HEK293T (cell line): Measurements from ENCODE around the gene KBTBD13.

ENCODE experiments used
- BHLHE40 ChIP-seq: fragments of 450-650 bp; IDR thresholded peaks from 2 replicates; pipeline ENCODE4 v1.6.1; 2016; ENCODE audit warnings: mild to moderate bottlenecking, moderate library complexity, borderline replicate concordance
- CTBP1 ChIP-seq: fragments of 450-650 bp; IDR thresholded peaks from 2 replicates; pipeline ENCODE4 v1.6.1; 2016; ENCODE audit warnings: borderline replicate concordance
- FOXA1 ChIP-seq: fragments of 450-650 bp; IDR thresholded peaks from 2 replicates; pipeline ENCODE4 v1.6.1; 2016; ENCODE audit warnings: mild to moderate bottlenecking
- FOXK2 ChIP-seq: fragments of 450-650 bp; IDR thresholded peaks from 2 replicates; pipeline ENCODE4 v1.6.1; 2016; ENCODE audit warnings: mild to moderate bottlenecking
- FOXM1 ChIP-seq: fragments of 450-650 bp; IDR thresholded peaks from 2 replicates; pipeline ENCODE4 v1.6.1; 2017; ENCODE audit warnings: mild to moderate bottlenecking, borderline replicate concordance
- L3MBTL2 ChIP-seq: fragments of 450-650 bp; conservative IDR thresholded peaks from 2 replicates; pipeline ENCODE4 v1.6.1; 2016; ENCODE audit warnings: mild to moderate bottlenecking
- LEF1 ChIP-seq: fragments of 450-650 bp; IDR thresholded peaks from 2 replicates; pipeline ENCODE4 v1.6.1; 2017; ENCODE audit warnings: mild to moderate bottlenecking, borderline replicate concordance
- SP1 ChIP-seq: fragments of 450-650 bp; IDR thresholded peaks from 2 replicates; pipeline ENCODE4 v1.6.1; 2017
- TARDBP ChIP-seq: fragments of 450-650 bp; IDR thresholded peaks from 2 replicates; pipeline ENCODE4 v1.6.1; 2016
- ZNF384 ChIP-seq: fragments of 450-650 bp; IDR thresholded peaks from 2 replicates; pipeline ENCODE4 v1.6.1; 2016
- TF ChIP-seq, protein P1 (sequence below): fragments of 450-650 bp; IDR thresholded peaks from 2 replicates; pipeline ENCODE4 v1.6.1; 2016

DNA sequence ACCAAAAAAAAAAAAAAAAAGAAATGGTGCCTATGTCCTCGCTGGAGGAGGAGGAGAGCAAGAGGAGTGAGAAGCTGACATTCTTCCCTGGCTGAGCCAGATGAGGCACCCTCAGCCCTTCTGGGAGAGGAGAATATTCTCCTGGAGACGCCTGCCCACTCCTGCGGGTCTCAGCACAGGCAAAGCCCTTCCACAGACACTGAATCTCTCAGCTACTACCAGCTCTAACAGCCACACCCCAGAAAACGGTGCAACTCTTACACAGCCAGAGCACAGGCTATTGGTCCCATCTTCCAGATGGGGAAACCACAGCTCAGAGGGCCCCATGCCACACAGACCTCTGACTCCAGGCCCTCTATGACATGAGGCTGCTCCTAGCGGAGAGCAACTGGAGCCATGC lies 14.5 kb upstream of the KBTBD13 start:
- TF ChIP-seq BHLHE40 (no peak), FOXK2 (no peak), FOXA1 (no peak), L3MBTL2 (no peak), SP1 (no peak), ZNF384 (no peak), FOXM1 (no peak), TARDBP (no peak), LEF1 (no peak), CTBP1 (no peak)
- TF ChIP-seq, protein P1, sequence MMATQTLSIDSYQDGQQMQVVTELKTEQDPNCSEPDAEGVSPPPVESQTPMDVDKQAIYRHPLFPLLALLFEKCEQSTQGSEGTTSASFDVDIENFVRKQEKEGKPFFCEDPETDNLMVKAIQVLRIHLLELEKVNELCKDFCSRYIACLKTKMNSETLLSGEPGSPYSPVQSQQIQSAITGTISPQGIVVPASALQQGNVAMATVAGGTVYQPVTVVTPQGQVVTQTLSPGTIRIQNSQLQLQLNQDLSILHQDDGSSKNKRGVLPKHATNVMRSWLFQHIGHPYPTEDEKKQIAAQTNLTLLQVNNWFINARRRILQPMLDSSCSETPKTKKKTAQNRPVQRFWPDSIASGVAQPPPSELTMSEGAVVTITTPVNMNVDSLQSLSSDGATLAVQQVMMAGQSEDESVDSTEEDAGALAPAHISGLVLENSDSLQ, result no peak
